Activated effector memory CD4-positive, alpha-beta T cell treated with Interleukin-2 at 50 U/mL for 16 hours (primary cell): ENCODE data around the gene TRAPPC2B.
"Not testable (repeated sequence)": the region's sequence is repeated elsewhere in the genome, so short reads cannot be mapped to it uniquely, and the experiment has no call there.

ENCODE experiments used
- DNase-seq: peaks from one replicate; pipeline ENCODE4 v3.0.0-alpha.2; 2020

TRAPPC2B gene

GRCh38 chr19:57362997-57363687 lies at the start of gene TRAPPC2B, which contains the start of gene ZNF547:
TRAPPC2B (plus strand) TSS chr19:57363551; CDS start chr19:57364834, 1,283 bp downstream.
ZNF547 (plus strand) TSS chr19:57363551; CDS start chr19:57368556, 5,005 bp downstream.
- DNase-seq: peak; percentile 98

- DNase-seq: no peak
Observed at GRCh38 chr19:57314146-57314545, 49.2 kb upstream of the TRAPPC2B start.

GRCh38 chr19:57317503-57317902 lies 45.8 kb upstream of the TRAPPC2B start:
- no peak for DNase-seq

GRCh38 chr19:57319869-57320179 lies 43.5 kb upstream of the TRAPPC2B start:
- DNase-seq: no peak

GRCh38 chr19:57320180-57321084 lies 42.9 kb upstream of the TRAPPC2B start, which contains the start of gene ZNF543:
ZNF543 (plus strand) TSS chr19:57320472; CDS start chr19:57320854, 382 bp downstream.
- peak; percentile 88 for DNase-seq

GRCh38 chr19:57321116-57321515 lies 42.2 kb upstream of the TRAPPC2B start:
- DNase-seq: no peak

- no peak for DNase-seq
Observed at GRCh38 chr19:57321751-57322150, 41.6 kb upstream of the TRAPPC2B start.

- DNase-seq: no peak
Observed at GRCh38 chr19:57324992-57325391, 38.4 kb upstream of the TRAPPC2B start.

DNA sequence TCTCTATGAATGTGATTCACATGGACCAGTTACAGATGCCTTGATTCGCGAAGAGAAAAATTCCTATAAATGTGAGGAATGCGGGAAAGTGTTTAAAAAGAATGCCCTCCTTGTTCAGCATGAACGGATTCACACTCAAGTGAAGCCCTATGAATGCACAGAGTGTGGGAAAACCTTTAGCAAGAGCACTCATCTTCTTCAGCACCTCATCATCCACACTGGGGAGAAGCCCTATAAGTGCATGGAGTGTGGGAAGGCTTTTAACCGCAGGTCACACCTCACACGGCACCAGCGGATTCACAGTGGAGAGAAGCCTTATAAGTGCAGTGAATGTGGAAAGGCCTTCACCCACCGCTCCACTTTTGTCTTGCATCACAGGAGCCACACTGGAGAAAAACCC lies 35.4 kb upstream of the TRAPPC2B start:
- DNase-seq: no peak

DNA sequence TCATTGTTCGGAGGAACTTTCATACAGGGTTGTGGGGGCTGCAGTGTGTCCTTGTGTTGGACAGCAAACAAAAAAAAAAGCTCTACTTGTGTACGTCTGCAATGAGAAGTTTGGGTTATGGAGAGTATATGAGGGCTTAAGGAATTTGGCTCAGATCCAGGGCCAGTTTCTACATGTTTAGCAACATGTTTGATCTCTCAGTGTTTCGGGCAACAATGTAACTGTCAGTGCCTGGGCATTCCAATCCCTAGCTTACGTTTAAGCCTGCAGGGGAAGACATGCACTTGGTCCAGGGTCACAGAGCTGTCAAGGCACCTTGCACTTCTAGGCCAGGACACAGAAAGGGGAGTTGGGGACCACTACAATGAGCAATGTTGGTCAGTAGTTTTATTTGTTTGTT lies 29.2 kb upstream of the TRAPPC2B start:
- no peak for DNase-seq

DNA sequence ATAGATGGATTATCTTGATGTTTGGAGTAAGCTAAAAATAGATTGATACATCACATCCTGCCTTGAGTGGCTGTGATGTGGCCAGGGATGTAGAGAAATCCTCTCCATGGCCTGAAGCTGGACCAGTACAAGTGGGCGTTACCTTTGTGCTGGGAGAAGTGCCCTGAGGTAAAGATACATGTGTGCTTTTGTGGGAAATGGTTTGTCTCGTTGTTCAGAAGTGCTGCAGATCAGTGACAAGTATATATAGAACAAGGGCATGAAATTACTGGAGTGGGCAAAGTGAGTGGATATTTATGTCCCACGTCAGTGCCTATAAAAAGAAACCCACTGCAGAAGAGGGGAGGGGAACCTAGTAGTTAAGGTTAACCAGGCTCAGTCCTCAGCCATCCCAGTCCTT lies 24.5 kb upstream of the TRAPPC2B start:
- DNase-seq: no peak

DNA sequence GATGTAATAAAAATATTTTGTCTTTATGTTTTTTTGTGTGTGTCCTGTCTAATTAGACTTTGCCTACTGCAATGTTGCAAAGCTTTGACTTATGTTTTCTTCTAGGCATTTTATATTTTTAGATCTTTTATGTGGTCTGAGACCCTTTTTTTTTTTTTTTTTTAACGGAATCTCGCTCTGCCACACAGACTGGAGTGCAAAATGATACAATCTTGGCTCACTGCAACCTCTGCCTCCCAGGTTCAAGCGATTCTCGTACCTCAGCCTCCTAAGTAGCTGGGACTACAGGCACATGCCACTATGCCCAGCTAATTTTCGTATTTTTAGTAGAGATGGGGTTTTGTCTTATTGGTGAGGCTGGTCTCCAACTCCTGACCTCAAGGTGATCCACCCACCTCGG lies 20.8 kb upstream of the TRAPPC2B start:
- DNase-seq: no peak

DNA sequence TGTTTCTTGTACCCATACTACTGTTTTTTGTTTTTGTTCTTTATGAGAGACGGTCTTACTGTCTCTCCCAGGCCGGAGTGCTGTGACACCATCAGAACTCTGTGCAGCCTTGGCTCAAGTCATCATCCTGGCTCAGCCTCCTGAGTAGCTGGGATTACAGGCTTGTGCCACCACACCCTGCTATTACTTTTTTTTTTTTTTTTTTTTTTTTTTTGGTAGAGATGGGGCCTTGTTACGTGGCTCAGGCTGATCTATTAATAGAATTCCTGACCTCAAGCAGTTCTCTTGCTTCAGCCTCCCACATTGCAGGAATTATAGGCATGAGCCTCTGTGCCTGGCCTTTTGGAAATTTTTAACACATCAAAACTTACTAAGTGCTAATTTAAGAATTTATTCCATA lies 15.2 kb upstream of the TRAPPC2B start:
- no peak for DNase-seq

DNA sequence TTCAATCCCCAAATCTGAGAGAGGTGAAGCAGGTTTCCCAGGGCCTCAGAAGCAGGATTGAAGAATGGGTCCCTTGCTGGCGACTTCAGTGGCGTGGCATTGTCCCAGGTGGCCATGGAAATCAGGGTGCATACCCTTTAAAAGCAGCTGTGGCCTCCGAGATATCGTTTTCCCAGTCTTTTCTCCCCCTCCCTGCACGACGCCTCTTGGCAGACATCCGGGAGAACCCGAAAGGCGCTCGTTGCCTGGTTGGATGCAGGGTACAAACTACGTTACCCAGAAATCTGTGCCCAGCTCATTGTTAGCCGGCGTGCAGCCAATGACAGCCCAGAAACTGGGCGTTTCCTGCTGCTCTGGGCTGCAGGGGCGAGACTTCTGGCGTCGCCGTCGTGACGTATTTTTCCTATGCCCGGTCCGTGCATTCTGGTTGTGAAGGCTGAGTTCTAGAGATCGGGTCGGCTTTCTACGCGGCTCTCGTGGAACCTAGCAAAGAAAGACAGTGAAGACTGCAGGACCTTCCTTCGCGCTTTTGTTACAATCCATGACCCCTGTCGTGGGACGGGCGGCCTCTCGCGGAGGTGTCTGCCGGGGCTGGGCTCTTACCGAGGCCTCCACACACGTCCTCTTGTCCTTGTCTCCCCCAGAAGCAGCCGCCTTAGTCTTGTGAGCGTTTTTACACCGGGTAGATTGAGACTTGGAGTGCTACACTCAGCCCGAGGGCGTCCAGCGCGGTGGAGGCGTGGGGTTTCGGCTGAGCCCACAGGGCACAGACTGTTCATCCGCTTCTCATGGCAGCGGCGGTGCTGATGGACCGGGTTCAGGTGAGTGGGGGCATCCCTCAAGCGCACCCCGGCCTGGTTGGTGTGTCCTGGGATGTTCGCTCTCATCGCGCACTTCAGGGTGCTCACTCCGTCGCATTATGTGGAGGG lies 12.2 kb upstream of the TRAPPC2B start, which contains the start of gene ZNF304:
ZNF304 (plus strand) TSS at position 395 of the 929 bp plus-strand sequence; CDS start at position 789, 394 bp downstream.
- peak; percentile 72 for DNase-seq

DNA sequence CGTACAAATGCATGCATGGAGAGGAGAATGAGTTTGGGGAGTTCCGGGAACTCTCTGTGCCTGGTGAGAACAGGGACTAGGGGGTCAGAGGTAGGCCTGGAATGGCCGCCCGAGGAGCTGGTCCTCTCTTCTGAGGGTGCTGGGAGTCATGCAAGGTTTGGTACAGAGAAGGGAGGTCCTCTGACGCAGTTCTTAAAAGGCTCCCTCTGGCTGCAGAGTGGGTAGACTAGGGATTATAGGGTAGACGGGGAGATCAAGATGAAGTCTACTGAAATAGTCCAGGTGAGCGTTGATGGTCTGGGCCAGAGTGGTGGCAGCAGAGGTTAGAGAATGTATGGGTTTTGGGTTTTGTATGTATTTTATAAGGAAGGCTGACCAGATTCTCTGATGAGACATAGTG lies 11.5 kb upstream of the TRAPPC2B start:
- DNase-seq: no peak

GRCh38 chr19:57355916-57356315 lies 7.4 kb upstream of the TRAPPC2B start:
- DNase-seq: no peak

DNA sequence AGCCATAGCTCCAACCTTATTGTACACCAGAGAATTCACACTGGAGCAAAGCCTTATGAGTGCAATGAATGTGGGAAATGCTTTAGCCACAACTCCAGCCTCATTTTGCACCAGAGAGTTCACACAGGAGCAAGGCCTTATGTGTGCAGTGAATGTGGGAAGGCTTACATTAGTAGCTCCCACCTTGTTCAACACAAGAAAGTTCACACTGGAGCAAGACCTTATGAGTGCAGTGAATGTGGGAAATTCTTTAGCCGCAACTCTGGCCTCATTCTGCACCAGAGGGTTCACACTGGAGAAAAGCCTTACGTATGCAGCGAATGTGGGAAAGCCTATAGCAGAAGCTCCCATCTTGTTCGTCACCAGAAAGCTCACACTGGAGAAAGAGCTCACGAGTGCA lies 5.9 kb upstream of the TRAPPC2B start:
- no peak for DNase-seq

- DNase-seq: no peak
Observed at GRCh38 chr19:57359300-57359699, 4.1 kb upstream of the TRAPPC2B start.

GRCh38 chr19:57362419-57362818 lies 932 bp upstream of the TRAPPC2B start:
- DNase-seq: no peak

DNA sequence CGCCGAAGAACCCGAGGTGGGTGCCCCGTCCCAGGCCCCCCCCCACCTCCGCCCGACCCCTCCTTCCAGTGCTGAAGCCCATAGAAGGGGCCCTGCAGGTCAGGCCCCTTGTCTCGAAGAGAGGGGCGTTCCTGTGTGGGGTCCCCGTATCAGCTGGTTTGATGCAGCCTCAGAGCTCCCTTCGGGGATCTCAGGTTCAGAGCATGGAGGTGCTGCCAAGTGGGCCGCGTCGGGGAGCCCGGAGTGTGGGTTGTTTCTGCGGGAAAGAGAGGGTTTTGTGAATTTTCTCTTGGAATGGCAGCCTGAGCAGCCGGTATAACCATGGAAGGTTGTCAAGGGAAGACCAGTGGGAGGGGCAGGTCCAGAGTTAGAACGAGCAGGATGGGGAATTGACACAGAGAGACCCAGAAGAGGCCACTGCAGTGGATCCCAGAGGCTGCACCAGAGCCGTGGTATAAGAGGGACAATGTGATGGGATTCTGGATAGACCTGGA lies 384 bp downstream of the TRAPPC2B start:
- DNase-seq: no peak

DNA sequence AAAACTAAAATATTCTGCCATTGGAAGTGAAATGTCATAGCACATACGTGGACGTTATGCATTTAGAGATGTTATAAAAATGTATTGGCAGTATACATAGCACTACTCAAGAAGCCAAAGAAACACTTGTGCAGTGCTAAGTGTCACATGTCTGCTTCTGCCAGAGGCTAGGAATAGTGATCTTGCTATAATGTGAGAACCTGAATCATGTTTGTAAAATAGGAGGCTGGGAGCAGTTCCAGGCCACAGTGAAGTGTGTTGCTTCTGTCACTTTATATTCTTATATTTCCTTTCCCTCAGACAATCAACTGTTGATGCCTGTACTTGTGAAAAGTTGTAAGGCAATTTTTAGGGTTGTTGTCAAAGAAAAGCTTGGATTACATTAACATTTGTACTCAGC lies 3.4 kb downstream of the TRAPPC2B start:
- no peak for DNase-seq

- DNase-seq: no peak
Observed at GRCh38 chr19:57374179-57374578, 10.8 kb downstream of the TRAPPC2B start.

DNA sequence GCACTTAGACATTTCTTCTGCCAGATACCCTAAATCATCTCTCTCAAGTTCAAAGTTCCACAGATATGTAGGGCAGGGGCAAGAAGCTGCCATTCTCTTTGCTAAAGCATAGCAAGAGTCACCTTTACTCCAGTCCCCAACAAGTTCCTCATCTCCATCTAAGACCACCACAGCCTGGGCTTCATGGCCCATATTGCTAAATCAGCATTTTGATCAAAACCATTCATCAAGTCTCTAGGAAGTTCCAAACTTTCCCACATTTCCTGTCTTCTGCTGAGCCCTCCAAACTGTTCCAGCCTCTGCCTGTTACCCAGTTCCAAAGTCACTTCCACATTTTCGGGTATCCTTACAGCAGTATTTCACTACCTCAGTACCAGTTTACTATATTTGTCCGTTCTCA lies 11.3 kb downstream of the TRAPPC2B start:
- not testable (repeated sequence) for DNase-seq
